H1 (cell line): ENCODE measurements around the gene PPP6C.

Source experiments
- EGR1 ChIP-seq: IDR thresholded peaks from 2 replicates; pipeline ENCODE4 v1.6.1; 2011; ENCODE audit warnings: low read depth, low read length, borderline replicate concordance
- EP300 ChIP-seq, 2 experiments: IDR thresholded peaks; 1 replicate in 1 of 2; 2 replicates in 1 of 2; pipeline ENCODE4 v1.6.1; 2011 to 2012; ENCODE audit warnings: low read depth in 2 of 2, low read length in 2 of 2, mild to moderate bottlenecking in 2 of 2, borderline replicate concordance in 1 of 2, inconsistent platforms in 1 of 2, moderate library complexity in 1 of 2
- EZH2 ChIP-seq: fragments of 200-600 bp; sonication (generic); IDR thresholded peaks from 2 replicates; pipeline ENCODE4 v1.7.1; 2012; ENCODE audit warnings: low read depth, mild to moderate bottlenecking, moderate library complexity, low read length, inconsistent platforms; ENCODE audit not compliant: severe bottlenecking
- RAD21 ChIP-seq, 2 experiments: IDR thresholded peaks in 1 of 2; conservative IDR thresholded peaks in 1 of 2; 2 replicates each; pipeline ENCODE4 v1.6.1; 2011; ENCODE audit warnings: low read depth in 2 of 2, low read length in 2 of 2, improper control_type of control experiment in 1 of 2, inconsistent platforms in 1 of 2, mild to moderate bottlenecking in 1 of 2, moderate library complexity in 1 of 2
- TF ChIP-seq, protein P1 (sequence below), 3 experiments: IDR thresholded peaks; 1 replicate in 2 of 3; 2 replicates in 1 of 3; pipeline versions ENCODE4 v1.5.1 to v1.6.1; 2011; ENCODE audit warnings: low read length in 3 of 3, mild to moderate bottlenecking in 3 of 3, inconsistent platforms in 2 of 3, low read depth in 1 of 3, moderate library complexity in 1 of 3; ENCODE audit not compliant: insufficient read depth in 1 of 3; ENCODE audit errors: control extremely low read depth in 1 of 3

DNA sequence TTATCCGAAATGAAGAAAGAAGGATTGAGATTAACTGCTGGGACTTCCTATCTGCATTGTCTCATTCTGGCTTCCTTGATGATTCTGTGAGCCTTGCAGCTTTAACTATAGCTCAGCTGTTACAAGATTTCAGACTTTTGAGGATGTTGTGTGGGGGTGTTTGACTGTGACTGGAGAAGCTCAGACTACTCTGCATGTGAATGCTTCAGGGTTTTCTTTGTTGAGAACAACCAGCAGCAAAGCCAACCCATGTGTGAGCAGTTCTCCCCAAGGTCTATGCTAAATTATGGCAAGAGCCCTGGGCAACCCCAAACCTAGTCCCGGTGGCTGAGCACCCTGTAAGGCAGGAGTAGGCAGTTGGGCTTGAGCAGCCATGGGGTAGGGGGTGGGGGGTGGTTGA is 37.9 kb downstream of the PPP6C start:
- TF ChIP-seq EGR1 = no peak
- no peak for TF ChIP-seq EP300 (IDR thresholded peaks at IDR 0.05; ENCODE audit: borderline replicate concordance in 1 of 2, low read depth in 2 of 2, low read length in 2 of 2)
- TF ChIP-seq, protein P1, sequence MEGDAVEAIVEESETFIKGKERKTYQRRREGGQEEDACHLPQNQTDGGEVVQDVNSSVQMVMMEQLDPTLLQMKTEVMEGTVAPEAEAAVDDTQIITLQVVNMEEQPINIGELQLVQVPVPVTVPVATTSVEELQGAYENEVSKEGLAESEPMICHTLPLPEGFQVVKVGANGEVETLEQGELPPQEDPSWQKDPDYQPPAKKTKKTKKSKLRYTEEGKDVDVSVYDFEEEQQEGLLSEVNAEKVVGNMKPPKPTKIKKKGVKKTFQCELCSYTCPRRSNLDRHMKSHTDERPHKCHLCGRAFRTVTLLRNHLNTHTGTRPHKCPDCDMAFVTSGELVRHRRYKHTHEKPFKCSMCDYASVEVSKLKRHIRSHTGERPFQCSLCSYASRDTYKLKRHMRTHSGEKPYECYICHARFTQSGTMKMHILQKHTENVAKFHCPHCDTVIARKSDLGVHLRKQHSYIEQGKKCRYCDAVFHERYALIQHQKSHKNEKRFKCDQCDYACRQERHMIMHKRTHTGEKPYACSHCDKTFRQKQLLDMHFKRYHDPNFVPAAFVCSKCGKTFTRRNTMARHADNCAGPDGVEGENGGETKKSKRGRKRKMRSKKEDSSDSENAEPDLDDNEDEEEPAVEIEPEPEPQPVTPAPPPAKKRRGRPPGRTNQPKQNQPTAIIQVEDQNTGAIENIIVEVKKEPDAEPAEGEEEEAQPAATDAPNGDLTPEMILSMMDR (IDR thresholded peaks at IDR 0.05; ENCODE audit: control extremely low read depth in 1 of 3, insufficient read depth in 1 of 3, low read depth in 1 of 3, low read length in 3 of 3) = no peak
- no peak for TF ChIP-seq RAD21 (IDR thresholded peaks at IDR 0.05 in 1 of 2, conservative IDR thresholded peaks at IDR 0.05 in 1 of 2; ENCODE audit: low read depth in 2 of 2, low read length in 2 of 2)
- TF ChIP-seq EZH2 = no peak
